Measurements from ENCODE around the gene TMEM170A. TPM values are rescaled to one million over a fixed set of nuclear protein-coding genes. Genes with fewer than 3 reads are reported as not detected.
"Not testable (repeated sequence)": the region's sequence is repeated elsewhere in the genome, so short reads cannot be mapped to it uniquely, and the experiment has no call there.

Gene TMEM170A
- total and polyA plus RNA-seq, 2 of the 13 experiments (the other 11 are each of a cell fraction or from before 2014, with no cell fraction given): 35.7 to 39.7 TPM

DNA sequence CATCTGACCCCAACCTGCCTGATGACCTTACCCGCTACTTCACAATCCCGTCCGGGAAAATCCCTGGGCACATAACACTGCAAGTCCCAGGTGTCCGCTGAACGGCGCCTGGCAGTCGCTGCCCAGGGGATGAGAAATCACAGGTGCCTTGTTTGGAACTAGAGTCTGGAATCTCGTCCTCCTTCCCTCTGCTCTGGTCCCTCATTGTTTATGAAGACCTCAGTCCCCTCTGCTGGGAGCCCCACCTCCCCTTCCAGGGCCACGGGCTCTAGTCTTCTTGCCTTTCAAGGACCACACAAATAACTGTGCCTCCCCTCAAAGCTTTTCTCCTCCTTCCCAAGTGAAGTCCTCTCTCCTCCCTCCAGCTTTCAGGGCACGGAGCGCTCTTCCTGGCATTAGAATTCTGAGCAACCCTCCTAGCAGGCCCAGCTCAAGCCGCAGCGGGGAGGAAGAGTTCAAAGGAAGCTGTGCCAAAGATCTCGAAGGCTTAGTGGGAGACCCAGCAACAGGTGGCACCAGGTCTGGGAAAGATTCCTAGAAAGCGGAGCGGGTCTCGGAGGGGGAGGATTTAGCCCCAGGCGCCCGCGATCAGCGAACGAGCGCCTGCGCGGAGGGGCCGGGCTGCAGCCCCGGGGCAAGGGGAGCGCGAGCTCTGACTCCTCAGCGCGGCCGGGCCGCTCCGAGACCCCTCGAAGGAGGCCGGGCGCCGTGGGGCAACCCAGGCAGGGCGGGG, 934 bp downstream of the TMEM170A start (continued):
- TF ChIP-seq, protein P1, sequence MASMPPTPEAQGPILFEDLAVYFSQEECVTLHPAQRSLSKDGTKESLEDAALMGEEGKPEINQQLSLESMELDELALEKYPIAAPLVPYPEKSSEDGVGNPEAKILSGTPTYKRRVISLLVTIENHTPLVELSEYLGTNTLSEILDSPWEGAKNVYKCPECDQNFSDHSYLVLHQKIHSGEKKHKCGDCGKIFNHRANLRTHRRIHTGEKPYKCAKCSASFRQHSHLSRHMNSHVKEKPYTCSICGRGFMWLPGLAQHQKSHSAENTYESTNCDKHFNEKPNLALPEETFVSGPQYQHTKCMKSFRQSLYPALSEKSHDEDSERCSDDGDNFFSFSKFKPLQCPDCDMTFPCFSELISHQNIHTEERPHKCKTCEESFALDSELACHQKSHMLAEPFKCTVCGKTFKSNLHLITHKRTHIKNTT (CRISPR knock-in tag; IDR thresholded peaks at IDR 0.05): 0 out of 2 replicates have a peak, but pooled peaks have one; percentile 8
- TF ChIP-seq AKAP8 (CRISPR knock-in tag; IDR thresholded peaks at IDR 0.05): peak; percentile 16; the same call in 1 of the 2 replicates
- TF ChIP-seq, protein P2, sequence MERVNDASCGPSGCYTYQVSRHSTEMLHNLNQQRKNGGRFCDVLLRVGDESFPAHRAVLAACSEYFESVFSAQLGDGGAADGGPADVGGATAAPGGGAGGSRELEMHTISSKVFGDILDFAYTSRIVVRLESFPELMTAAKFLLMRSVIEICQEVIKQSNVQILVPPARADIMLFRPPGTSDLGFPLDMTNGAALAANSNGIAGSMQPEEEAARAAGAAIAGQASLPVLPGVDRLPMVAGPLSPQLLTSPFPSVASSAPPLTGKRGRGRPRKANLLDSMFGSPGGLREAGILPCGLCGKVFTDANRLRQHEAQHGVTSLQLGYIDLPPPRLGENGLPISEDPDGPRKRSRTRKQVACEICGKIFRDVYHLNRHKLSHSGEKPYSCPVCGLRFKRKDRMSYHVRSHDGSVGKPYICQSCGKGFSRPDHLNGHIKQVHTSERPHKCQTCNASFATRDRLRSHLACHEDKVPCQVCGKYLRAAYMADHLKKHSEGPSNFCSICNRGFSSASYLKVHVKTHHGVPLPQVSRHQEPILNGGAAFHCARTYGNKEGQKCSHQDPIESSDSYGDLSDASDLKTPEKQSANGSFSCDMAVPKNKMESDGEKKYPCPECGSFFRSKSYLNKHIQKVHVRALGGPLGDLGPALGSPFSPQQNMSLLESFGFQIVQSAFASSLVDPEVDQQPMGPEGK (CRISPR knock-in tag; IDR thresholded peaks at IDR 0.05): peak; percentile 21; the same call in 1 of the 2 replicates
- TF ChIP-seq MTF2 (CRISPR knock-in tag; IDR thresholded peaks at IDR 0.05; ENCODE audit: borderline replicate concordance): 0 out of 2 replicates have a peak, but pooled peaks have one; percentile 70
- TF ChIP-seq ZNF619 (CRISPR knock-in tag; IDR thresholded peaks at IDR 0.05): peak; percentile 24; the same call in 1 of the 2 replicates
- TF ChIP-seq, protein P3, sequence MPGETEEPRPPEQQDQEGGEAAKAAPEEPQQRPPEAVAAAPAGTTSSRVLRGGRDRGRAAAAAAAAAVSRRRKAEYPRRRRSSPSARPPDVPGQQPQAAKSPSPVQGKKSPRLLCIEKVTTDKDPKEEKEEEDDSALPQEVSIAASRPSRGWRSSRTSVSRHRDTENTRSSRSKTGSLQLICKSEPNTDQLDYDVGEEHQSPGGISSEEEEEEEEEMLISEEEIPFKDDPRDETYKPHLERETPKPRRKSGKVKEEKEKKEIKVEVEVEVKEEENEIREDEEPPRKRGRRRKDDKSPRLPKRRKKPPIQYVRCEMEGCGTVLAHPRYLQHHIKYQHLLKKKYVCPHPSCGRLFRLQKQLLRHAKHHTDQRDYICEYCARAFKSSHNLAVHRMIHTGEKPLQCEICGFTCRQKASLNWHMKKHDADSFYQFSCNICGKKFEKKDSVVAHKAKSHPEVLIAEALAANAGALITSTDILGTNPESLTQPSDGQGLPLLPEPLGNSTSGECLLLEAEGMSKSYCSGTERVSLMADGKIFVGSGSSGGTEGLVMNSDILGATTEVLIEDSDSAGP (CRISPR knock-in tag; IDR thresholded peaks at IDR 0.05; ENCODE audit: borderline replicate concordance): peak; percentile 21; the same call in 1 of the 2 replicates
- peak; percentile 41; the same call in 1 of the 2 replicates for TF ChIP-seq ZNF263 (CRISPR knock-in tag; IDR thresholded peaks at IDR 0.05)
- TF ChIP-seq, protein P4, sequence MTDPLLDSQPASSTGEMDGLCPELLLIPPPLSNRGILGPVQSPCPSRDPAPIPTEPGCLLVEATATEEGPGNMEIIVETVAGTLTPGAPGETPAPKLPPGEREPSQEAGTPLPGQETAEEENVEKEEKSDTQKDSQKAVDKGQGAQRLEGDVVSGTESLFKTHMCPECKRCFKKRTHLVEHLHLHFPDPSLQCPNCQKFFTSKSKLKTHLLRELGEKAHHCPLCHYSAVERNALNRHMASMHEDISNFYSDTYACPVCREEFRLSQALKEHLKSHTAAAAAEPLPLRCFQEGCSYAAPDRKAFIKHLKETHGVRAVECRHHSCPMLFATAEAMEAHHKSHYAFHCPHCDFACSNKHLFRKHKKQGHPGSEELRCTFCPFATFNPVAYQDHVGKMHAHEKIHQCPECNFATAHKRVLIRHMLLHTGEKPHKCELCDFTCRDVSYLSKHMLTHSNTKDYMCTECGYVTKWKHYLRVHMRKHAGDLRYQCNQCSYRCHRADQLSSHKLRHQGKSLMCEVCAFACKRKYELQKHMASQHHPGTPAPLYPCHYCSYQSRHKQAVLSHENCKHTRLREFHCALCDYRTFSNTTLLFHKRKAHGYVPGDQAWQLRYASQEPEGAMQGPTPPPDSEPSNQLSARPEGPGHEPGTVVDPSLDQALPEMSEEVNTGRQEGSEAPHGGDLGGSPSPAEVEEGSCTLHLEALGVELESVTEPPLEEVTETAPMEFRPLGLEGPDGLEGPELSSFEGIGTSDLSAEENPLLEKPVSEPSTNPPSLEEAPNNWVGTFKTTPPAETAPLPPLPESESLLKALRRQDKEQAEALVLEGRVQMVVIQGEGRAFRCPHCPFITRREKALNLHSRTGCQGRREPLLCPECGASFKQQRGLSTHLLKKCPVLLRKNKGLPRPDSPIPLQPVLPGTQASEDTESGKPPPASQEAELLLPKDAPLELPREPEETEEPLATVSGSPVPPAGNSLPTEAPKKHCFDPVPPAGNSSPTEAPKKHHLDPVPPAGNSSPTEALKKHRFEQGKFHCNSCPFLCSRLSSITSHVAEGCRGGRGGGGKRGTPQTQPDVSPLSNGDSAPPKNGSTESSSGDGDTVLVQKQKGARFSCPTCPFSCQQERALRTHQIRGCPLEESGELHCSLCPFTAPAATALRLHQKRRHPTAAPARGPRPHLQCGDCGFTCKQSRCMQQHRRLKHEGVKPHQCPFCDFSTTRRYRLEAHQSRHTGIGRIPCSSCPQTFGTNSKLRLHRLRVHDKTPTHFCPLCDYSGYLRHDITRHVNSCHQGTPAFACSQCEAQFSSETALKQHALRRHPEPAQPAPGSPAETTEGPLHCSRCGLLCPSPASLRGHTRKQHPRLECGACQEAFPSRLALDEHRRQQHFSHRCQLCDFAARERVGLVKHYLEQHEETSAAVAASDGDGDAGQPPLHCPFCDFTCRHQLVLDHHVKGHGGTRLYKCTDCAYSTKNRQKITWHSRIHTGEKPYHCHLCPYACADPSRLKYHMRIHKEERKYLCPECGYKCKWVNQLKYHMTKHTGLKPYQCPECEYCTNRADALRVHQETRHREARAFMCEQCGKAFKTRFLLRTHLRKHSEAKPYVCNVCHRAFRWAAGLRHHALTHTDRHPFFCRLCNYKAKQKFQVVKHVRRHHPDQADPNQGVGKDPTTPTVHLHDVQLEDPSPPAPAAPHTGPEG (CRISPR knock-in tag; IDR thresholded peaks at IDR 0.05): peak; percentile 4; the same call in 1 of the 2 replicates
- peak; percentile 57; the same call in 1 of the 2 replicates for TF ChIP-seq NAIF1 (CRISPR knock-in tag; IDR thresholded peaks at IDR 0.05; ENCODE audit: borderline replicate concordance)
- TF ChIP-seq ISL2 (CRISPR knock-in tag; IDR thresholded peaks at IDR 0.05): 0 out of 2 replicates have a peak, but pooled peaks have one; percentile 18
- TF ChIP-seq LCORL (IDR thresholded peaks at IDR 0.05): not testable (repeated sequence)
- peak; percentile 66; the same call in 1 of the 2 replicates for TF ChIP-seq LCORL (CRISPR knock-in tag; IDR thresholded peaks at IDR 0.05)
- peak; percentile 37; the same call in 1 of the 2 replicates for TF ChIP-seq NCOA1 (CRISPR knock-in tag; IDR thresholded peaks at IDR 0.05)
- 0 out of 2 replicates have a peak, but pooled peaks have one; percentile 56 for TF ChIP-seq GPN1 (CRISPR knock-in tag; IDR thresholded peaks at IDR 0.05; ENCODE audit: borderline replicate concordance)
- TF ChIP-seq, protein P5, sequence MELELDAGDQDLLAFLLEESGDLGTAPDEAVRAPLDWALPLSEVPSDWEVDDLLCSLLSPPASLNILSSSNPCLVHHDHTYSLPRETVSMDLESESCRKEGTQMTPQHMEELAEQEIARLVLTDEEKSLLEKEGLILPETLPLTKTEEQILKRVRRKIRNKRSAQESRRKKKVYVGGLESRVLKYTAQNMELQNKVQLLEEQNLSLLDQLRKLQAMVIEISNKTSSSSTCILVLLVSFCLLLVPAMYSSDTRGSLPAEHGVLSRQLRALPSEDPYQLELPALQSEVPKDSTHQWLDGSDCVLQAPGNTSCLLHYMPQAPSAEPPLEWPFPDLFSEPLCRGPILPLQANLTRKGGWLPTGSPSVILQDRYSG (CRISPR knock-in tag; IDR thresholded peaks at IDR 0.05): 0 out of 2 replicates have a peak, but pooled peaks have one; percentile 9
- TF ChIP-seq KMT2A (CRISPR knock-in tag; IDR thresholded peaks at IDR 0.05): 0 out of 2 replicates have a peak, but pooled peaks have one; percentile 21
- 0 out of 2 replicates have a peak, but pooled peaks have one; percentile 14 for TF ChIP-seq SOX5 (CRISPR knock-in tag; IDR thresholded peaks at IDR 0.05; ENCODE audit: borderline replicate concordance)
